ENCODE data around the gene FGB. TPM values are rescaled to one million over a fixed set of nuclear protein-coding genes. Genes with fewer than 3 reads are reported as not detected.

FGB gene
- total and polyA plus RNA-seq, 2 of the 13 experiments (the other 11 are each of a cell fraction or from before 2014, with no cell fraction given): 226 to 784 TPM

DNA sequence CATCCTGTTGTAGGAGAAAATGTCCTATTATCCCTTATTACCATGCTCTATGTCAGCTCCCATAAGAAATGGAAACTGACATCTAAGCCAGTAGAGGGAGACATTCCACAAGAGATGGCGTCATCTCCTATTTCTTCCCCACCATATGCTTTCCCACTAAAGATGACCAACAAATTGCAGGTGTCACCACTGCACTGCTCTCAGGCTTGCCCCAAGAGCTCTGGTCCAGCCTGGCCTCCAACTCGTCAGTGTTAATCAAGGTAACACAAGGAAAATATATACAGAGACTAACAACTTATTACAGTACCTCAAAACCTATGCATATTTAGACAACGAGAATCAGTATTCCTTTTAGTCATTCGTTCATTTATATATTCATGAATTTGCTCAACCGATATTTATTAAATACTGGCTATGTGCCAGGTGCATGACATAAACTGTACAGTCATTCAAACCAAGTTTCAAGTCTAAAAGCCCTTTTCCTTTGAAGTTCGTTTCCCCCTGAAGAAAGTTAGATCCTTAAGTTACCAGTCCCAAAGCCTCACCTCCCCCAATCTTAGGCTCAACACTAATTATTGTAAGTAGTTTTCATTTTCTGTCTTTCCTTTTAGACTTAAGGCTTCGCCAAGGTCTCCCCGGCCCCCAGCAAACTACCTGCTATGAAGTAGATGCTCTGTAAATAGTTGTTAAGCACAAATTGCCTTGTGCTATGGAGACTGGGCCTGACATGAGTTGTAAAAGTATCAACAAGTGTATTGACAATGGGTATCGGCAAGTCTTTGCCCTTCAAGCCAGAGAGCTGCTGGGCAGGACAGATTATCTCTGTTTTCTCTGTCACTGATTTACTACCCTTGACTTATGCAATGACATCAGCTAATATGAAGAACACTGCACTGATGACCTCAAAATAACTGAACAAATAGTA lies 3.1 kb upstream of the FGB start (continued):
- TF ChIP-seq, protein P1, sequence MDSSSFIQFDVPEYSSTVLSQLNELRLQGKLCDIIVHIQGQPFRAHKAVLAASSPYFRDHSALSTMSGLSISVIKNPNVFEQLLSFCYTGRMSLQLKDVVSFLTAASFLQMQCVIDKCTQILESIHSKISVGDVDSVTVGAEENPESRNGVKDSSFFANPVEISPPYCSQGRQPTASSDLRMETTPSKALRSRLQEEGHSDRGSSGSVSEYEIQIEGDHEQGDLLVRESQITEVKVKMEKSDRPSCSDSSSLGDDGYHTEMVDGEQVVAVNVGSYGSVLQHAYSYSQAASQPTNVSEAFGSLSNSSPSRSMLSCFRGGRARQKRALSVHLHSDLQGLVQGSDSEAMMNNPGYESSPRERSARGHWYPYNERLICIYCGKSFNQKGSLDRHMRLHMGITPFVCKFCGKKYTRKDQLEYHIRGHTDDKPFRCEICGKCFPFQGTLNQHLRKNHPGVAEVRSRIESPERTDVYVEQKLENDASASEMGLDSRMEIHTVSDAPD (CRISPR knock-in tag; IDR thresholded peaks at IDR 0.05): peak; percentile 40; the same call in 1 of the 2 replicates
- TF ChIP-seq, protein P2, sequence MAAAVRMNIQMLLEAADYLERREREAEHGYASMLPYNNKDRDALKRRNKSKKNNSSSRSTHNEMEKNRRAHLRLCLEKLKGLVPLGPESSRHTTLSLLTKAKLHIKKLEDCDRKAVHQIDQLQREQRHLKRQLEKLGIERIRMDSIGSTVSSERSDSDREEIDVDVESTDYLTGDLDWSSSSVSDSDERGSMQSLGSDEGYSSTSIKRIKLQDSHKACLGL (CRISPR knock-in tag; IDR thresholded peaks at IDR 0.05): no peak
- TF ChIP-seq NFYC (CRISPR knock-in tag; IDR thresholded peaks at IDR 0.05): peak; percentile 38; the same call in 1 of the 2 replicates
- TF ChIP-seq MYC (CRISPR knock-in tag; IDR thresholded peaks at IDR 0.05; ENCODE audit: borderline replicate concordance): 0 out of 2 replicates have a peak, but pooled peaks have one; percentile 9
- TF ChIP-seq, protein P3, sequence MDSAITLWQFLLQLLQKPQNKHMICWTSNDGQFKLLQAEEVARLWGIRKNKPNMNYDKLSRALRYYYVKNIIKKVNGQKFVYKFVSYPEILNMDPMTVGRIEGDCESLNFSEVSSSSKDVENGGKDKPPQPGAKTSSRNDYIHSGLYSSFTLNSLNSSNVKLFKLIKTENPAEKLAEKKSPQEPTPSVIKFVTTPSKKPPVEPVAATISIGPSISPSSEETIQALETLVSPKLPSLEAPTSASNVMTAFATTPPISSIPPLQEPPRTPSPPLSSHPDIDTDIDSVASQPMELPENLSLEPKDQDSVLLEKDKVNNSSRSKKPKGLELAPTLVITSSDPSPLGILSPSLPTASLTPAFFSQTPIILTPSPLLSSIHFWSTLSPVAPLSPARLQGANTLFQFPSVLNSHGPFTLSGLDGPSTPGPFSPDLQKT (CRISPR knock-in tag; IDR thresholded peaks at IDR 0.05; ENCODE audit: borderline replicate concordance): no peak
- TF ChIP-seq SAFB2 (CRISPR knock-in tag; IDR thresholded peaks at IDR 0.05; ENCODE audit: borderline replicate concordance, low read depth): no peak
- TF ChIP-seq ZZZ3 (CRISPR knock-in tag; IDR thresholded peaks at IDR 0.05; ENCODE audit: borderline replicate concordance): no peak
- TF ChIP-seq, protein P4, sequence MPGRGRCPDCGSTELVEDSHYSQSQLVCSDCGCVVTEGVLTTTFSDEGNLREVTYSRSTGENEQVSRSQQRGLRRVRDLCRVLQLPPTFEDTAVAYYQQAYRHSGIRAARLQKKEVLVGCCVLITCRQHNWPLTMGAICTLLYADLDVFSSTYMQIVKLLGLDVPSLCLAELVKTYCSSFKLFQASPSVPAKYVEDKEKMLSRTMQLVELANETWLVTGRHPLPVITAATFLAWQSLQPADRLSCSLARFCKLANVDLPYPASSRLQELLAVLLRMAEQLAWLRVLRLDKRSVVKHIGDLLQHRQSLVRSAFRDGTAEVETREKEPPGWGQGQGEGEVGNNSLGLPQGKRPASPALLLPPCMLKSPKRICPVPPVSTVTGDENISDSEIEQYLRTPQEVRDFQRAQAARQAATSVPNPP (CRISPR knock-in tag; IDR thresholded peaks at IDR 0.05): peak; percentile 89; the same call in 1 of the 2 replicates
- TF ChIP-seq, protein P5, sequence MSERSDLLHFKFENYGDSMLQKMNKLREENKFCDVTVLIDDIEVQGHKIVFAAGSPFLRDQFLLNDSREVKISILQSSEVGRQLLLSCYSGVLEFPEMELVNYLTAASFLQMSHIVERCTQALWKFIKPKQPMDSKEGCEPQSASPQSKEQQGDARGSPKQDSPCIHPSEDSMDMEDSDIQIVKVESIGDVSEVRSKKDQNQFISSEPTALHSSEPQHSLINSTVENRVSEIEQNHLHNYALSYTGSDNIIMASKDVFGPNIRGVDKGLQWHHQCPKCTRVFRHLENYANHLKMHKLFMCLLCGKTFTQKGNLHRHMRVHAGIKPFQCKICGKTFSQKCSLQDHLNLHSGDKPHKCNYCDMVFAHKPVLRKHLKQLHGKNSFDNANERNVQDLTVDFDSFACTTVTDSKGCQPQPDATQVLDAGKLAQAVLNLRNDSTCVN (CRISPR knock-in tag; IDR thresholded peaks at IDR 0.05; ENCODE audit: borderline replicate concordance): no peak
- no peak for TF ChIP-seq ETV6 (CRISPR knock-in tag; conservative IDR thresholded peaks at IDR 0.05)
- TF ChIP-seq, protein P6, sequence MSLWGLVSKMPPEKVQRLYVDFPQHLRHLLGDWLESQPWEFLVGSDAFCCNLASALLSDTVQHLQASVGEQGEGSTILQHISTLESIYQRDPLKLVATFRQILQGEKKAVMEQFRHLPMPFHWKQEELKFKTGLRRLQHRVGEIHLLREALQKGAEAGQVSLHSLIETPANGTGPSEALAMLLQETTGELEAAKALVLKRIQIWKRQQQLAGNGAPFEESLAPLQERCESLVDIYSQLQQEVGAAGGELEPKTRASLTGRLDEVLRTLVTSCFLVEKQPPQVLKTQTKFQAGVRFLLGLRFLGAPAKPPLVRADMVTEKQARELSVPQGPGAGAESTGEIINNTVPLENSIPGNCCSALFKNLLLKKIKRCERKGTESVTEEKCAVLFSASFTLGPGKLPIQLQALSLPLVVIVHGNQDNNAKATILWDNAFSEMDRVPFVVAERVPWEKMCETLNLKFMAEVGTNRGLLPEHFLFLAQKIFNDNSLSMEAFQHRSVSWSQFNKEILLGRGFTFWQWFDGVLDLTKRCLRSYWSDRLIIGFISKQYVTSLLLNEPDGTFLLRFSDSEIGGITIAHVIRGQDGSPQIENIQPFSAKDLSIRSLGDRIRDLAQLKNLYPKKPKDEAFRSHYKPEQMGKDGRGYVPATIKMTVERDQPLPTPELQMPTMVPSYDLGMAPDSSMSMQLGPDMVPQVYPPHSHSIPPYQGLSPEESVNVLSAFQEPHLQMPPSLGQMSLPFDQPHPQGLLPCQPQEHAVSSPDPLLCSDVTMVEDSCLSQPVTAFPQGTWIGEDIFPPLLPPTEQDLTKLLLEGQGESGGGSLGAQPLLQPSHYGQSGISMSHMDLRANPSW (CRISPR knock-in tag; IDR thresholded peaks at IDR 0.05; ENCODE audit: borderline replicate concordance): peak; percentile 71
- no peak for TF ChIP-seq ZNF615 (CRISPR knock-in tag; IDR thresholded peaks at IDR 0.05; ENCODE audit: borderline replicate concordance)
- TF ChIP-seq ZNF335 (CRISPR knock-in tag; IDR thresholded peaks at IDR 0.05): no peak
- TF ChIP-seq, protein P7, sequence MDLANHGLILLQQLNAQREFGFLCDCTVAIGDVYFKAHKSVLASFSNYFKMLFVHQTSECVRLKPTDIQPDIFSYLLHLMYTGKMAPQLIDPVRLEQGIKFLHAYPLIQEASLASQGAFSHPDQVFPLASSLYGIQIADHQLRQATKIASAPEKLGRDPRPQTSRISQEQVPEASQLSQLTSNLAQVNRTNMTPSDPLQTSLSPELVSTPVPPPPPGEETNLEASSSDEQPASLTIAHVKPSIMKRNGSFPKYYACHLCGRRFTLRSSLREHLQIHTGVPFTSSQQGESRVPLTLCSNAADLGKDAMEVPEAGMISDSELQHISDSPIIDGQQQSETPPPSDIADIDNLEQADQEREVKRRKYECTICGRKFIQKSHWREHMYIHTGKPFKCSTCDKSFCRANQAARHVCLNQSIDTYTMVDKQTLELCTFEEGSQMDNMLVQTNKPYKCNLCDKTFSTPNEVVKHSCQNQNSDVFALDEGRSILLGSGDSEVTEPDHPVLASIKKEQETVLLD (CRISPR knock-in tag; IDR thresholded peaks at IDR 0.05; ENCODE audit: low read depth): no peak
- TF ChIP-seq ZNF207 (IDR thresholded peaks at IDR 0.05; ENCODE audit: borderline replicate concordance): no peak
- peak; percentile 17; the same call in 1 of the 2 replicates for TF ChIP-seq ZNF317 (CRISPR knock-in tag; IDR thresholded peaks at IDR 0.05)
- peak; percentile 54; the same call in 1 of the 2 replicates for TF ChIP-seq ZNF629 (CRISPR knock-in tag; conservative IDR thresholded peaks at IDR 0.05)
